Stimulated activated naive CD8-positive, alpha-beta T cell treated with anti-CD3 and anti-CD28 coated beads, Interleukin-15, Interleukin-2, amounts not matched to agents 100 ng/mL and 50 ng/mL, for 24 hours (primary cell): ENCODE measurements around the gene PDSS2.
A peak's percentile ranks its signal among the peaks of the same experiment; 100 is the strongest.

Experiments
- H3K27ac Mint-ChIP-seq: one replicate; pipeline ENCODE4 v1.8.0; 2021; ENCODE audit warnings: mild to moderate bottlenecking, mixed read lengths
- H3K27me3 Mint-ChIP-seq: one replicate; pipeline ENCODE4 v1.8.0; 2021; ENCODE audit warnings: mixed read lengths
- H3K36me3 Mint-ChIP-seq: one replicate; pipeline ENCODE4 v1.8.0; 2021; ENCODE audit warnings: low read depth, mixed read lengths
- H3K4me1 Mint-ChIP-seq: one replicate; pipeline ENCODE4 v1.8.0; 2021; ENCODE audit warnings: low read depth, mixed read lengths
- H3K4me3 Mint-ChIP-seq: one replicate; pipeline ENCODE4 v1.8.0; 2021; ENCODE audit warnings: mild to moderate bottlenecking, mixed read lengths
- H3K9me3 Mint-ChIP-seq: one replicate; pipeline ENCODE4 v1.8.0; 2021; ENCODE audit warnings: mixed read lengths

The PDSS2 gene

DNA sequence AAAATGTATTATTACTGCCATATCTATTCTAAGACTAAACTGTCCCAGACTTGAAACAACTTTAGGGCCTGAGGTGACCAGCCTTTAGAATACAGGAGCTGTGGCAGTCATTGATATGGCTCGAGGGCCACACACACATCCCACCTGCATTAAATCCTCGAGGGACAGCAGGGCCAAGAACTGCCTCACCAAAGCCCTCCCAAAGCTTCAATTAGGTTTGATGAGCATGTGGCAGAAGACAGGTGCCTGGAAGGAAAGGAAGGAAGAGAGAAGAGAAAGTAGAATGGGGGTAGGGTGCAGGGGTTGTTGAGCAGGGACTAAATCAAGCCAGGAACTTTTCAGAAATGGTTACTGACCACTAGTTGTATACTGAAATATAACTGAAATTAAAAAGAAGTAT, 115.0 kb downstream of the PDSS2 start:
- Mint-ChIP-seq H3K4me3 (no peak overlapping the region), H3K27me3 (no peaks in the 10 kb centered on the region), H3K9me3 (no peaks in the 10 kb centered on the region), H3K27ac (no peak overlapping the region), H3K4me1 (peaks cover 4% of the 10 kb centered on the region), H3K36me3 (peaks cover 5% of the 10 kb centered on the region)

DNA sequence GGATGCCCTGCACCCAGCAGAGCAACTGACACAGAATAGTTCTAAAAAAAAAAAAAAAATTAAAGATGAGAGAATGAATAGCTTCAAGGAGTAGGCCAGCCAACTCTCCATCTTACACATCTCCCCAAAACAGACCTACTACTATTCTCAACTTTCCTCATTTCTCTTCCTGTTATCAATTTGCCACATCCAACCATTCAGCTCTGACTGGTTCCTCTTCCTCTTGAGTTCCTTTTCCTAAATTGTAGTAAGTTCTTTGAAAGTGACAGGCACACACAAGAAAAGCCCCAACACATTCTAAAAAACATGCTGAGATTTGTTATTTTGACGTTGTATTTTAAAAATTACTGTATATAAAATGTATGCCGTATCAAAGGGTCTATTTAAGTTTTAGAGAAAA, 117.2 kb downstream of the PDSS2 start:
- Mint-ChIP-seq H3K36me3 (peaks cover 5% of the 10 kb centered on the region), H3K4me1 (peaks cover 4% of the 10 kb centered on the region), H3K27ac (no peak overlapping the region), H3K27me3 (no peaks in the 10 kb centered on the region), H3K9me3 (no peaks in the 10 kb centered on the region), H3K4me3 (no peak overlapping the region)

DNA sequence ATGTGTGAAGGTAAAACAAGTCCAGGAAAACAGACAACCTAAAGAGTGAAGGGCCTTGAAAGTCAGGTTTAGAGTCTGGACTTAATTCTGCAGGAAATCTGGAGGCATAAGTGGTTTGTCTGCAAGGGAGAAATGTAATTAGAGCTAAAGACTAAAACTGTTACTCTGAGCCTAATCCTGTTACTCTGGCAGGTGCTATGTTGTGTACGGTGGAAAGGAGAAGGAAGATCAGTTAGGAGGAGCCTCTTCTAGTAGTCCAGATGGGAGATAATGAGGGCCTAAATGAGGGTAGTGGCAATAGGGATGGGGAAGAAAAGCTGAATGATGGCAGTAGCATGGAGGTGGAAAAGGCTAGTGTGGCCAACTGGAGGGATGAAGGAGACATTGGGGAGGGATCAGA, 118.5 kb downstream of the PDSS2 start:
- H3K9me3 Mint-ChIP-seq, result no peaks in the 10 kb centered on the region
- no peak overlapping the region for H3K4me3 Mint-ChIP-seq
- no peak overlapping the region for H3K27ac Mint-ChIP-seq
- no peaks in the 10 kb centered on the region for H3K27me3 Mint-ChIP-seq
- peaks cover 4% of the 10 kb centered on the region for H3K4me1 Mint-ChIP-seq
- peaks cover 5% of the 10 kb centered on the region for H3K36me3 Mint-ChIP-seq

DNA sequence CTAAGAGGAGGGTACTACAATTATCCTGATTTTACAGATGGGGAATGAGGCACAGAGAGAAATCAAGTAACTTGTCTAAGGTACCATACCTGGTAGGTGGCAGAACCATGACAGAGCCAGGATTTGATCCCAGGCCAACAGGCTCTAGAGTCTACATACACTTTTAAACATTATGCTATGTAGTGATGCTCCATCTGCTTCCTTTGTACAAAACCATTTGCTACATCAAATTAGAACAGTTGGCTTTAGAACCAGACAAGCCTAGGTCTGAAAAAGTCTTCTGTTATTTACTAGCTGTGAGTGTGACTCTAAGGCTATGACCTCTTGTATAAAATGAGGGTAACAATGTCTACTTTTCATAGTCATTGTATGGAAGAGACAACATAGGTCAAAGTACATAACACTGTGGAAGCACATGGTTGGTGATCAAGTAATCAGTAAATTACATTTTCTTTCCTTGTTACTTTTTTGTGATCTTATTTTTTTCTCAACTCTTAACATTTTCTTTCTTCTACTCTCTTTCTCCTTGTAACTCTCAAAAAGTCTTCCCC, 122.1 kb downstream of the PDSS2 start:
- no peaks in the 10 kb centered on the region for H3K27me3 Mint-ChIP-seq
- H3K9me3 Mint-ChIP-seq, result no peaks in the 10 kb centered on the region
- no peak overlapping the region for H3K4me3 Mint-ChIP-seq
- no peak overlapping the region for H3K27ac Mint-ChIP-seq
- peaks cover 12% of the 10 kb centered on the region for H3K36me3 Mint-ChIP-seq
- no peaks in the 10 kb centered on the region for H3K4me1 Mint-ChIP-seq

DNA sequence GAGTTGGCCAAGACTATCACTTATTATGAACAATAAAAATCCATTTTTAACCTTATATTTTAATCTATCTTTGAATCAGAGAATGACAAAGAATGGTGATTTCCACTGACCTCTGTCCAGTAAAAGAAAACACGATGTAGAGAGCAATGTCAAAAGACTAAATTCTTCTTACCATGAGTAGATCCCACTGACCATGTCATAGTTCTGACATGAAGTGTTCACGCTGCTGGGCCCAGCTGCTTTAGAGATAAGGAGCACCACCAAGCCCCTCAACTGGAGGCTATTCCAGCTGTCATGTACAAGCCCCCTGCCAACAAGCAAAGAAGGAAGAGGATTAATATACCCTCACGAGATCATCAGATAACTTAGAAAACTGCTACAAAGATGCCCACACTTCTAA, 125.3 kb downstream of the PDSS2 start:
- Mint-ChIP-seq H3K9me3 (no peaks in the 10 kb centered on the region), H3K27me3 (no peaks in the 10 kb centered on the region), H3K36me3 (peaks cover 14% of the 10 kb centered on the region), H3K4me3 (no peak overlapping the region), H3K4me1 (peaks cover 17% of the 10 kb centered on the region), H3K27ac (no peak overlapping the region)

DNA sequence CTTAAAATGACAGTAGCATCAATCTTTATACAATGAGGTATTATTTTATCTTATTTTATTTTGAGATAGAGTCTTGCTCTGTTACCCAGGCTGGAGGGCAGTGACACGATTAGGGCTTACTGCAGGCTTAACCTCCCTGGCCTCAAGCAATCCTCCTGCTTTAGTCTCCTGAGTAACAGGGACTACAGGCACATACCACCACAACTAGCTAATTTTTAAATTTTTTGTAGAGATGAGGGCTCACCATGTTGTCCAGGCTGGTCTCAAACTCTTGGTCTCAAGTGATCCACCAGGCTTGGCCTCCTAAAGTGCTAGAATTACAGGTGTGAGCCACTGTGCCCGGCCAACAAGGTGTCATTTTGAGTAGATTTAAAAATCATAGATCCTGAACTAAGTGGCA, 125.9 kb downstream of the PDSS2 start:
- no peak overlapping the region for H3K27ac Mint-ChIP-seq
- peaks cover 17% of the 10 kb centered on the region for H3K4me1 Mint-ChIP-seq
- H3K4me3 Mint-ChIP-seq, result no peak overlapping the region
- peaks cover 19% of the 10 kb centered on the region for H3K36me3 Mint-ChIP-seq
- no peaks in the 10 kb centered on the region for H3K27me3 Mint-ChIP-seq
- H3K9me3 Mint-ChIP-seq, result no peaks in the 10 kb centered on the region

DNA sequence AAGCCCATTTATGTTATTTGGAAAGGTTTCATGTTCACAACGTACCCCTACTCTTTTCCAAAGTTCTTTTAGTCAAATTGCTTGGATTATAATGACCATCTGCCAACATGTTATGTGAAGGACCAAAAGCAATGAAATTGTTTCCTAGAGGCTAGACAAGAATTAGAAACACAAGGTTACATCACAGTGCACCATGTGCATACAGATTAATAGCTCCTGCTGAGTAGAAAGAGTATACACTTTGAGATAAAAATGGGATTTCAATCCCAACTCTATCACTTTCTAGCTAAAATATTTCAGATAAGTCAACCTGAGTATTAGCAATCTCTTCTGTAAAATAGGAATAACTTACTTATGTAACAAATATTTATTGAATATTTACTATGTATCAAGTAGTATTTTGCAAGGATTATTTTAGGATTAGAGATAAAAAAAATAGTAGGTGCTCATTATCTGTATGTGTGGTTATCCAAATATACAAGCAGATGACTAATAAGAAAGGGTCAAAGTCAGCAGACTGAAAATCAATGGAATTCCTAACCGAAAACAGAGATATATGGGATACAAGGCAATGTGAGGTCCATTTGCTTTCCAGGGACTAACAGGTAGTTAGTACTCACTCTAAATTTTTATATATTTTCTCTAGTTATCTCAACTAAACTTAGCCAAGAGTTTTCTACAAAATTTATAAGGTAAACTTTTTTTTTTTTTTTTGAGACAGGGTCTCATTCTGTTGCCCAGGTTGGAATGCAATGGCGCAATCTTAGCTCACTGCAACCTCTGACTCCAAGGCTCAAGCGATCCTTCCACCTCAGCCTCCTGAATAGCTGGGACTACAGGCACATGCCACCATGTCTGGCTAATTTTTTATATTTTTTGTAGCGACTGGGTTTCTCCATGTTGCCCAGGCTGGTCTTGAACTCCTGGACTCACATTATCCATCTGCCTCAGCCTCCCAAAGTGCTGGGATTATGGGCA, 127.7 kb downstream of the PDSS2 start:
- Mint-ChIP-seq H3K27ac (no peak overlapping the region), H3K4me3 (no peak overlapping the region), H3K9me3 (no peaks in the 10 kb centered on the region), H3K4me1 (peaks cover 17% of the 10 kb centered on the region), H3K36me3 (peaks cover 25% of the 10 kb centered on the region), H3K27me3 (no peaks in the 10 kb centered on the region)

DNA sequence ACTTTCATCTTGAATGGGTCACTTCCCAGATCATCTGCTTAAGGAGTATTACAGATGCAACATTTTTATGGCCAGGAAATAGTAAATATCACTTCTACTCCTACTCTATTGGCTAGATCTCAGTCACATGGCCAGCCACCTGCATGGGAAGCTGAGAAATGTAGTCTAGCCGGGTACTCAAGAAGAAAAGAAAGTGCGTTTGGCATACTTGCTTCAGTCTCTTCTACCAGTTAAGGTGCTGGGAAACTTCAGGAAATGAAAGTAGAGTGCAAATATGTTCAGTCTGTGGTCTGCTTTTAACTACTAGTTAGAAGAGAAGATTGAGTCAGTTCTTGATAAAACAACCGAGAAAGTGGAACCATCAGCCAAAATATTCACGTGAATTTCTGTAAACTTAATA, 129.2 kb downstream of the PDSS2 start:
- peaks cover 17% of the 10 kb centered on the region for H3K4me1 Mint-ChIP-seq
- peaks cover 28% of the 10 kb centered on the region for H3K36me3 Mint-ChIP-seq
- H3K27ac Mint-ChIP-seq, result peak overlapping the region; percentile 32
- H3K27me3 Mint-ChIP-seq, result no peaks in the 10 kb centered on the region
- peak overlapping the region; percentile 6 for H3K4me3 Mint-ChIP-seq
- H3K9me3 Mint-ChIP-seq, result no peaks in the 10 kb centered on the region

DNA sequence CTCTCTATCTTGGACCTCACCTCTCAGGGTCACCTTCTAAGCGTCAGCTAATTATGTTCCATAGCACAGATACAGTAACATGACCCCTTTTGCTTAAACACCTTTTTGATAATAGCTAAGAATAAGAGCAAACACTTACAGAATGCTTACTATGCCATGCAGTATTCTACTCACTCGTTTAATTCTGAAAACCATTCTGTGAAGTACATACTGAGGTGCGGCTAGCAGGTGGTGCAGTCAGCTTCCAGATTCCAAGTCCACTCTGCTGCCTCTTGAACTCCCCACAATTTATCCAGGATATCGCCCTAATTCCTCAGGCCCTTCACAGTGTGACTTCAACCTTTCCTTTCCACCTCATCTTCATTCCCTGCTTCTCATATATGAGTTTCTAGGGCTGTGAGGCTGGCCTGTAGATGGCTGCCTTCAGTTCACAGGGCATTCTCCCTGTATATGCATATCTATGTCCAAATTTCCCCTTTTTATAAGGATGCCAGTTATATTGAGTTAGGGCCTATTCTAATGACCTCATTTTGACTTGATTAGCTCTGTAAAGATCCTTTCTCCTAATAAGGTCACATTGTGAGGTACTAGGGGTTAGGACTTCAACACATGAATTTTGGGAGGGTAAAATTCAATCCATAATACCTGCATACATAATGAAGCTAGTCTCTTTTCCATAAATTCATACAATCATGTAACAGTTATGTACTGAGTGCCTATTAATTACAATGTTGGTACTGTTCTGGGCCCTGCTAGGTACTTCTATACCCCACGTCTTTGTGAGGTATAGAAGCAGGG, 130.1 kb downstream of the PDSS2 start:
- no peak overlapping the region for H3K4me3 Mint-ChIP-seq
- H3K9me3 Mint-ChIP-seq, result no peaks in the 10 kb centered on the region
- H3K27ac Mint-ChIP-seq, result no peak overlapping the region
- no peaks in the 10 kb centered on the region for H3K27me3 Mint-ChIP-seq
- H3K36me3 Mint-ChIP-seq, result peaks cover 28% of the 10 kb centered on the region
- H3K4me1 Mint-ChIP-seq, result peaks cover 17% of the 10 kb centered on the region

DNA sequence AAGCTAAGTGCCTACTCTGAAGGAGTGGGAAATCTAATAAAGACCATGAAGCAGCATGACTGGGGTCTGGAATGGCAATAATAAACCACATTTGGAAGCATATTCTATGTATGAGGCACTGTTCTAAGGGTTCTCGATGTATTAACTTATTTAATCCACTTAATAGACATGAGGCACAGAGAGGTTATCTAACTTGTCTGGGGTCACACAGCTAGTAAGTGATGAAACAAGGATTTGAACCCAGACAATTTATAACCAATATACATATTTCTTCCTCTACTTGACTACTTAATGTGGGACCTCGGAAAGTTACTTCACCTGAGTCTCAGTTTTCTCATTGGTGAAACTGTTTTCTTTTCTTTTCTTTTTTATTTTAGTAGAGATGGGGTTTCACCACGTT, 131.3 kb downstream of the PDSS2 start:
- Mint-ChIP-seq H3K4me1 (peaks cover 17% of the 10 kb centered on the region), H3K4me3 (no peak overlapping the region), H3K9me3 (no peaks in the 10 kb centered on the region), H3K27me3 (no peaks in the 10 kb centered on the region), H3K27ac (no peak overlapping the region), H3K36me3 (peaks cover 20% of the 10 kb centered on the region)

DNA sequence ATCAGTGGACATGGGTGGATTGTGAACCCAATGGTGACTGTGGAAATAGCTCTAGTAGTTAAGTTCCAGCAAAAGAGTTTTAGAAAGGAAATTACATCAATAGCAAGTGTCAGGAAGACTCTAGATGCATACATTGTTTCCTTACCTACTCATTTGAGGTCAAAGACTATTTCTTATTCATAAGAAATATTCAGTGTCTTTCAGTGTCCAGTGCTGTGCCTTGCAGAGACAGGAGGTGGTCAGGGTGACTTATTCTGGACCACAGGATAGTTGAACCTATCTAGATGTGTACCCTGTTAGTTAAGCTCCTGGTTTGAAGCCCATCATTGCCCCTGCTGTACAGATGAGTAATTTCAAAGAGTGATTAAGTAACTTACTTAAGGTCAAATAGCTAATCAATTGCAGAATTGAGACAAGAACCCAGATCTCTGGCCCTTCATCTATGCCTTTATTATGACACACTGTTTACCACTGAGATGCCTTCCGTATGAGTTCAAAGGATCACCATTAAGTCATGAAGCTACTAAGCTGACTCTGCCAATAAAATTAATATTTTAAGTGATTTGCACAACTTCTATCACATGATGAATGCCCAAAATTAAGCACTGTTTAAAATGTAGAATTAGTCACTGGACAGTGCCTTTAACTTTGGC, 136.1 kb downstream of the PDSS2 start:
- H3K4me3 Mint-ChIP-seq, result no peak overlapping the region
- H3K9me3 Mint-ChIP-seq, result no peaks in the 10 kb centered on the region
- peaks cover 7% of the 10 kb centered on the region for H3K36me3 Mint-ChIP-seq
- peaks cover 12% of the 10 kb centered on the region for H3K4me1 Mint-ChIP-seq
- no peak overlapping the region for H3K27ac Mint-ChIP-seq
- H3K27me3 Mint-ChIP-seq, result no peaks in the 10 kb centered on the region

DNA sequence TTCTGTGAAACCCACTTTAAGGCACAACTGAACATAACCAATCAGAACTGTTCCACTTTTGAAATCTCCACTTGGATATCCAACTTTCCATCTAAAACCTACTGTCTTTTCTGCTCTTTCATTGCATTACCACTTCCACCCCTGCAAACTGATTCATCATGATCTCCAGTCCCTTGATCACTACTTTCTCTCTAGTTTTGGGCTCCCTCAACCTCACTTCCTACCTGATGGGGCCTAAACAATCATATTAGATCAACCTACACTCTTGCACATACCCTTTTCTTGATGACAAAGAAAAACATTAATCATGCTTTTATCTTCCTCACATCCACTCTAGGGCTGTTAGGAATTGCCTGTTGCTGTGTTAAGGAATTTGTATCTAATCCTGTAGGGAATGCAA, 137.6 kb downstream of the PDSS2 start:
- H3K9me3 Mint-ChIP-seq, result no peaks in the 10 kb centered on the region
- H3K27me3 Mint-ChIP-seq, result no peaks in the 10 kb centered on the region
- peaks cover 12% of the 10 kb centered on the region for H3K4me1 Mint-ChIP-seq
- no peak overlapping the region for H3K4me3 Mint-ChIP-seq
- peaks cover 3% of the 10 kb centered on the region for H3K36me3 Mint-ChIP-seq
- peak overlapping the region; percentile 11 for H3K27ac Mint-ChIP-seq

DNA sequence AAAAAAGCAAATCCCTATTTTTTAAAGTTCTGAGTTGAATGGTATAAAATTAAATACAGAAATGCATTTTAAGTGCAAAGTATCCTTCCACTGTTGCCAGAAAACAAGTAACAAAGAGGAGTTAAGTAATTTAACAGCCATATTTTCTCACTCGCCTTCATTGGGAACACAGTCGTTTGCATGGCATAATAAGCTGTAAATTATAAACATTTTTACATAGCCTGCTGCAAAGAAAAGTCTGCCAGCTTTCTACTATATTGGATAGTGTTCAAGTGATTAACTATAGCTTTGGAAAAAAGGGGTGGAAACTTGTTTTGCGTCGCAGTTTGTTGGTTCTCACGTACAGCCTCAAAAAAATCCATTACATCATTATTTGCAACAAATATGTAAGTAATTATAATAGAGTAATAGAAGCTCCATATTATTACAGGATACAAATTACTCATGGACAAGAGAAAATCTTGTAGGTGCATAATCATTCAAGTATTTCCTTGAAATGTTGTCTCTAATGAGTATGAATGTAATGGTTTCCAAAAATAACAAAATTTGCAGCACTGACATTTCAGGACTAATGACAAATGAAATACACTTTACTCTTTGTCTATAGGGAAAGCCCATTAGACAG, 139.3 kb downstream of the PDSS2 start:
- Mint-ChIP-seq H3K9me3 (no peaks in the 10 kb centered on the region), H3K27me3 (no peaks in the 10 kb centered on the region)

DNA sequence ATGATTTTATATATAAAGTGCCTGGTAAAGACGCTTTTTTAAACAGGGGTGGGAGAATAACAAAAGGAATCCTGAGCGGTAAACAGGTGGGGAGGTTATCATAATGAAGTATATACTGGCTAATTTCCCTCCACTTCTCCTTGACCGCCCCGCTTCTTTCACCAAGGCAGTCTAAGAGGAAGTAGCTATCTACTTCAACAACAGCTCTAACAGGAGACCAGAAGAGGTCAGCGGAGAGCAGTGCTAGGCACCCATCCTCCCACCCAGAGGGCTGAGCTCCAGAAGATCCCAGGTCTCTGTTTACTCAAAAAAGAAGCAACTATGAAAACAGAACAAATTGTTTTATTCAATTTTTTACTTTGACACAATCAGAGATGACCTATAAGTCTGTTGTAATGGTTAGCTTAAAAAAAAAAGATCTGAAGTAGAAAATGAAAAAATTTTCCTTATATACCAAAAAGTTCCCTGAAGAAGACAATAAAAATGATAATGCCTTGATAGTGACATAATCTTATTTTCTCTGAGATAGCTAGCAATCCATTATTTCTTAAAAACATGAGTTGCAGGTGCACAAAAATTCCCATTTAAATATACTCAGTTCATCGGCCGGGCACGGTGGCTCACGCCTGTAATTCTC, 141.1 kb downstream of the PDSS2 start:
- Mint-ChIP-seq H3K9me3 (no peaks in the 10 kb centered on the region), H3K36me3 (no peaks in the 10 kb centered on the region)

More for the DNA sequence above, 139.3 kb downstream of the PDSS2 start:
- H3K4me1 Mint-ChIP-seq, result peaks cover 12% of the 10 kb centered on the region
- no peaks in the 10 kb centered on the region for H3K36me3 Mint-ChIP-seq
- H3K4me3 Mint-ChIP-seq, result no peak overlapping the region
- no peak overlapping the region for H3K27ac Mint-ChIP-seq

More for the DNA sequence above, 141.1 kb downstream of the PDSS2 start:
- no peak overlapping the region for H3K4me3 Mint-ChIP-seq
- H3K4me1 Mint-ChIP-seq, result peaks cover 12% of the 10 kb centered on the region
- H3K27me3 Mint-ChIP-seq, result no peaks in the 10 kb centered on the region
- H3K27ac Mint-ChIP-seq, result no peak overlapping the region
